ENCODE results near the gene SEC14L3. TPM values are rescaled to one million over a fixed set of nuclear protein-coding genes. Genes with fewer than 3 reads are reported as not detected.

The SEC14L3 gene
- total and polyA plus RNA-seq, 10 of the 15 experiments (the other 5 are each of a cell fraction or from before 2014, with no cell fraction given) = 0.03 TPM; not detected in 9

DNA sequence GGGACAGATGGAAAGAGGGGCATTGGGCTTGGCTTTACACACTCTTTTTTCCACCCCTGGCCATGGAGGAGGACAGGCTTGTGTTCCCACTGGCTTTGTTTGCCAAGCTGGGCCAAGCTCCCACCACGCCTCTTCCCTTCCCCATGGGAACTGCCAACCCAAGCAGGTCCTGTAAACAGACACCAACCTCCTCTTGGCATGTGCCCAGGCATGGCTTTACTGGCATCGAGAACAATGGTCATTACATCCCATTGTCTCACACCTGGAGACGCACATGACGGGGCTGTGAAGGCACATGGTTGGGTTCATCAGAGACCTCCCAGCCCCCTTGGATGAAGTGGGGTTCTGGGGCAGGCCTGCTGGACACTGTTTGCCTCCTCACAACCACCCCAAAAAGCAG is 11.7 kb downstream of the SEC14L3 start:
- no peak for ATAC-seq
- Histone ChIP-seq H3K4me1 (ENCODE audit: control insufficient read depth, insufficient read depth, low read length) (no peaks in the 10 kb centered on the region; the same call in 1 of the 2 replicates), H4K20me1 (ENCODE audit: control insufficient read depth, insufficient read depth) (no peaks in the 10 kb centered on the region), H3K4me3 (no peak overlapping the region), H3K36me3 (ENCODE audit: control insufficient read depth in 2 of 2, insufficient read depth in 2 of 2, low read length in 1 of 2) (no peaks in the 10 kb centered on the region), H3K9ac (ENCODE audit: control insufficient read depth, insufficient read depth, low read length) (no peak overlapping the region), H3K27ac (ENCODE audit: control insufficient read depth, insufficient read depth) (no peak overlapping the region), H3K4me2 (ENCODE audit: control insufficient read depth, insufficient read depth) (no peak overlapping the region), H3K9me3 (replicated peaks; ENCODE audit: control insufficient read depth, insufficient read depth, low read length) (no peaks in the 10 kb centered on the region), H3K27me3 (replicated peaks in 1 of 2; ENCODE audit: control insufficient read depth in 2 of 2, insufficient read depth in 2 of 2, low read length in 1 of 2) (no peaks in the 10 kb centered on the region; a peak in 1 of 4 replicates), H3K79me2 (ENCODE audit: control insufficient read depth, insufficient read depth, low read length) (no peaks in the 10 kb centered on the region), H2AFZ (ENCODE audit: control insufficient read depth, low read depth, low read length) (no peak overlapping the region)
- DNase-seq (ENCODE audit: low read depth, low spot score) = no peak
- WGBS (ENCODE audit: insufficient coverage, insufficient replicate concordance, low lambda C conversion rate, missing lambda C conversion rate) = 49% methylated on average over 4 of the region's 4 CpGs
- ChIA-PET POLR2A (no interaction called here), CTCF (interaction anchor here (1.5 kb wide), 1 partner anchor 15 kb away, joined by 4 read pairs; no protein-coding TSS in a partner anchor), RAD21 (ENCODE audit: unreplicated experiment) (no interaction called here), SMC1A (ENCODE audit: uncharacterized antibody, unreplicated experiment) (no interaction called here)
- BruUV-seq (replicated peaks) = no TSS peak
- in situ Hi-C loops (cut with MboI) (no loop called here), intact Hi-C loops (cut with micrococcal nuclease; ENCODE audit: unreplicated experiment) (no loop called here)
- TF ChIP-seq, protein P1, sequence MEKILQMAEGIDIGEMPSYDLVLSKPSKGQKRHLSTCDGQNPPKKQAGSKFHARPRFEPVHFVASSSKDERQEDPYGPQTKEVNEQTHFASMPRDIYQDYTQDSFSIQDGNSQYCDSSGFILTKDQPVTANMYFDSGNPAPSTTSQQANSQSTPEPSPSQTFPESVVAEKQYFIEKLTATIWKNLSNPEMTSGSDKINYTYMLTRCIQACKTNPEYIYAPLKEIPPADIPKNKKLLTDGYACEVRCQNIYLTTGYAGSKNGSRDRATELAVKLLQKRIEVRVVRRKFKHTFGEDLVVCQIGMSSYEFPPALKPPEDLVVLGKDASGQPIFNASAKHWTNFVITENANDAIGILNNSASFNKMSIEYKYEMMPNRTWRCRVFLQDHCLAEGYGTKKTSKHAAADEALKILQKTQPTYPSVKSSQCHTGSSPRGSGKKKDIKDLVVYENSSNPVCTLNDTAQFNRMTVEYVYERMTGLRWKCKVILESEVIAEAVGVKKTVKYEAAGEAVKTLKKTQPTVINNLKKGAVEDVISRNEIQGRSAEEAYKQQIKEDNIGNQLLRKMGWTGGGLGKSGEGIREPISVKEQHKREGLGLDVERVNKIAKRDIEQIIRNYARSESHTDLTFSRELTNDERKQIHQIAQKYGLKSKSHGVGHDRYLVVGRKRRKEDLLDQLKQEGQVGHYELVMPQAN (conservative IDR thresholded peaks at IDR 0.05) = no peak
- TF ChIP-seq PAX5 (IDR thresholded peaks at IDR 0.05; ENCODE audit: borderline replicate concordance, low read depth, low read length) (no peak), SUPT20H (IDR thresholded peaks at IDR 0.05; ENCODE audit: borderline replicate concordance, control insufficient read depth, low read depth, low read length) (no peak), PBX3 (IDR thresholded peaks at IDR 0.05; ENCODE audit: insufficient replicate concordance, low read depth, low read length) (no peak), JUNB (IDR thresholded peaks at IDR 0.05) (no peak), ATF2 (IDR thresholded peaks at IDR 0.05; ENCODE audit: low read length) (no peak), POLR2AphosphoS5 (IDR thresholded peaks at IDR 0.05; ENCODE audit: low read length) (no peak), NFYA (IDR thresholded peaks at IDR 0.05; ENCODE audit: borderline replicate concordance, low read depth, low read length) (no peak), YY1 (IDR thresholded peaks at IDR 0.05; ENCODE audit: low read depth, low read length) (no peak), MYC (IDR thresholded peaks at IDR 0.05; ENCODE audit: insufficient read depth, insufficient read length, insufficient replicate concordance, low read length, severe bottlenecking) (no peak), IRF5 (IDR thresholded peaks at IDR 0.05; ENCODE audit: borderline replicate concordance) (no peak), CBX5 (IDR thresholded peaks at IDR 0.05; ENCODE audit: low read depth) (no peak), NFXL1 (IDR thresholded peaks at IDR 0.05; ENCODE audit: borderline replicate concordance) (no peak), YBX1 (IDR thresholded peaks at IDR 0.05) (no peak), DPF2 (IDR thresholded peaks at IDR 0.05) (no peak), MEF2B (IDR thresholded peaks at IDR 0.05; ENCODE audit: partially characterized antibody, poor library complexity, severe bottlenecking) (no peak)
- no peak for FAIRE-seq

Data from GM12878 (cell line).